HepG2 (cell line): ENCODE results near the gene GOLGA6L4.
"Not testable (repeated sequence)": the region's sequence is repeated elsewhere in the genome, so short reads cannot be mapped to it uniquely, and the experiment has no call there.

Experiments used
- CBX5 ChIP-seq: sonication (generic); formaldehyde crosslinking; IDR thresholded peaks from 2 replicates; pipeline ENCODE4 v1.4.0; 2020; ENCODE audit warnings: missing genetic modification reagents, borderline replicate concordance
- EP300 ChIP-seq, 3 experiments: sonication (generic) in 1 of 3; formaldehyde crosslinking in 1 of 3; IDR thresholded peaks; 2 replicates each; pipeline versions ENCODE4 v1.5.1 to v1.6.1; 2011 to 2020; ENCODE audit warnings: low read depth in 2 of 3, low read length in 2 of 3, borderline replicate concordance in 1 of 3, improper control_type of control experiment in 1 of 3, mild to moderate bottlenecking in 1 of 3, missing genetic modification reagents in 1 of 3, moderate library complexity in 1 of 3
- HIVEP1 ChIP-seq: sonication (generic); formaldehyde crosslinking; IDR thresholded peaks from 2 replicates; pipeline ENCODE4 v1.4.0; 2020; ENCODE audit warnings: mild to moderate bottlenecking, missing genetic modification reagents
- ZNF614 ChIP-seq: IDR thresholded peaks from 2 replicates; pipeline ENCODE4 v1.6.1; 2018; ENCODE audit warnings: missing biosample characterization, missing genetic modification reagents, inconsistent platforms, borderline replicate concordance
- ZNF660 ChIP-seq: sonication (generic); formaldehyde crosslinking; IDR thresholded peaks from 2 replicates; pipeline ENCODE4 v1.5.1; 2020; ENCODE audit warnings: mild to moderate bottlenecking, low read depth, missing genetic modification reagents, borderline replicate concordance
- TF ChIP-seq, protein P1 (sequence below): sonication (generic); formaldehyde crosslinking; IDR thresholded peaks from 2 replicates; pipeline ENCODE4 v1.4.0; 2020; ENCODE audit warnings: missing genetic modification reagents
- TF ChIP-seq, protein P2 (sequence below): sonication (generic); formaldehyde crosslinking; IDR thresholded peaks from 2 replicates; pipeline ENCODE4 v1.9.0; 2021; ENCODE audit warnings: missing genetic modification reagents, borderline replicate concordance

DNA sequence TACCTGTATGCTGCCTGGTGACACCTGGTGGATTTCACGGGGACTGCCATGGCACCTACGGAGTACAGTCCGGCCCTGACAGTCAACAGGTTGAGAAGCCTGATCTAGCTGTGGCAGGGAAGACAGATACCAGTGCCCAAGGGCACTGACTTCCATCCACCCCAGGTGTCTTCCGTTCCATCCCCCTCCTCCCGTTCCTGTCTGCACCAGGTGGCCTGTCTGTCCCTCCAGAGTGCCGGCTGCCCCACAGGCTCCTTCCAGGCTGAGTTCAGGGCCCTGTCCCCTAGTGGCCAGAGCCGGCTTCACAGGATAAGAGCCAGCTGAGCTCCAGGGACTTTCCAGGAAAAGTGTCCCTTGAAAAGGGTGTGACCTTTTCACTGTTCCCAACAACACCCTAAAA lies 10.9 kb downstream of the GOLGA6L4 start:
- TF ChIP-seq, protein P1, sequence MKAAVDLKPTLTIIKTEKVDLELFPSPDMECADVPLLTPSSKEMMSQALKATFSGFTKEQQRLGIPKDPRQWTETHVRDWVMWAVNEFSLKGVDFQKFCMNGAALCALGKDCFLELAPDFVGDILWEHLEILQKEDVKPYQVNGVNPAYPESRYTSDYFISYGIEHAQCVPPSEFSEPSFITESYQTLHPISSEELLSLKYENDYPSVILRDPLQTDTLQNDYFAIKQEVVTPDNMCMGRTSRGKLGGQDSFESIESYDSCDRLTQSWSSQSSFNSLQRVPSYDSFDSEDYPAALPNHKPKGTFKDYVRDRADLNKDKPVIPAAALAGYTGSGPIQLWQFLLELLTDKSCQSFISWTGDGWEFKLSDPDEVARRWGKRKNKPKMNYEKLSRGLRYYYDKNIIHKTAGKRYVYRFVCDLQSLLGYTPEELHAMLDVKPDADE (CRISPR knock-in tag), result not testable (repeated sequence)
- not testable (repeated sequence) for TF ChIP-seq ZNF614; HIVEP1 (CRISPR knock-in tag); EP300 (IDR thresholded peaks at IDR 0.05; ENCODE audit: low read depth in 2 of 2, low read length in 2 of 2); EP300 (CRISPR knock-in tag; IDR thresholded peaks at IDR 0.05; ENCODE audit: borderline replicate concordance); CBX5; ZNF660
- TF ChIP-seq, protein P2, sequence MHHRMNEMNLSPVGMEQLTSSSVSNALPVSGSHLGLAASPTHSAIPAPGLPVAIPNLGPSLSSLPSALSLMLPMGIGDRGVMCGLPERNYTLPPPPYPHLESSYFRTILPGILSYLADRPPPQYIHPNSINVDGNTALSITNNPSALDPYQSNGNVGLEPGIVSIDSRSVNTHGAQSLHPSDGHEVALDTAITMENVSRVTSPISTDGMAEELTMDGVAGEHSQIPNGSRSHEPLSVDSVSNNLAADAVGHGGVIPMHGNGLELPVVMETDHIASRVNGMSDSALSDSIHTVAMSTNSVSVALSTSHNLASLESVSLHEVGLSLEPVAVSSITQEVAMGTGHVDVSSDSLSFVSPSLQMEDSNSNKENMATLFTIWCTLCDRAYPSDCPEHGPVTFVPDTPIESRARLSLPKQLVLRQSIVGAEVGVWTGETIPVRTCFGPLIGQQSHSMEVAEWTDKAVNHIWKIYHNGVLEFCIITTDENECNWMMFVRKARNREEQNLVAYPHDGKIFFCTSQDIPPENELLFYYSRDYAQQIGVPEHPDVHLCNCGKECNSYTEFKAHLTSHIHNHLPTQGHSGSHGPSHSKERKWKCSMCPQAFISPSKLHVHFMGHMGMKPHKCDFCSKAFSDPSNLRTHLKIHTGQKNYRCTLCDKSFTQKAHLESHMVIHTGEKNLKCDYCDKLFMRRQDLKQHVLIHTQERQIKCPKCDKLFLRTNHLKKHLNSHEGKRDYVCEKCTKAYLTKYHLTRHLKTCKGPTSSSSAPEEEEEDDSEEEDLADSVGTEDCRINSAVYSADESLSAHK, result not testable (repeated sequence)
